C4-2B (cell line): ENCODE data around the gene HECW1.

ENCODE experiments used
- H3K27ac ChIP-seq: fragments of 450-650 bp; 2 replicates; pipeline ENCODE4 v1.5.1; 2017
- CTCF ChIP-seq: fragments of 450-650 bp; conservative IDR thresholded peaks from 2 replicates; pipeline ENCODE4 v1.5.1; 2017; ENCODE audit warnings: mild to moderate bottlenecking
- ZFX ChIP-seq: fragments of 450-650 bp; IDR thresholded peaks from 2 replicates; pipeline ENCODE4 v1.6.1; 2017

Gene HECW1

GRCh38 chr7:43395351-43395750 is 282.9 kb downstream of the HECW1 start:
- H3K27ac ChIP-seq = no peak overlapping the region

DNA sequence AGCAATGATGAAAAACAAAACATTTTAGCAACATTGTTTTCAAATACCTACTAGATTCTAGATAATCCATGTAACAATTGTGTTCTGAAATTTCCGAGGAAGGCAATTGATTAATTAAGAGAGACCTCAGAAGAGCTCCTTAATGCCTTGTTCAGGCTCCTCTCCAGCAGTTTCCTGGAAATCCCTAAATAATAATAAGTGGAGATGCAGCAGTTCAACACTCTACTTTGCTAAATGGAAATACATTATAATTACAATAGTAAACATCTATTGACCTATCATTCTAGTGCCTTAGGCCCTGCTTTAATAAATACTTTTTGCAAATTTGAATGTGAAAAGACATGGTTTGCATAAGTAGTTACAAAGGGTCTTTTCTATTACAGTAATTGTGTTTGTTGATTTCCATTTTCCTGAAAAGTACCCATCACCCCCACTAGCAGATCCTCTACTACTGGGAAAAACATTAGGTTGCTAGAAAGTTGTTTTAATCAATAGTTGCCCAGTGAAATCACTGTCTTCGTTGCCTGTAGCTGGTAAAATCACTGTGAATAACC is 283.8 kb downstream of the HECW1 start:
- TF ChIP-seq CTCF = no peak
- TF ChIP-seq ZFX = no peak
- no peak overlapping the region for H3K27ac ChIP-seq

More at GRCh38 chr7:43395351-43395750, 282.9 kb downstream of the HECW1 start:
- no peak for TF ChIP-seq ZFX
- no peak for TF ChIP-seq CTCF

- H3K27ac ChIP-seq = no peak overlapping the region
- TF ChIP-seq ZFX (no peak), CTCF (no peak)
Measured at GRCh38 chr7:43398831-43399230, 286.4 kb downstream of the HECW1 start.

DNA sequence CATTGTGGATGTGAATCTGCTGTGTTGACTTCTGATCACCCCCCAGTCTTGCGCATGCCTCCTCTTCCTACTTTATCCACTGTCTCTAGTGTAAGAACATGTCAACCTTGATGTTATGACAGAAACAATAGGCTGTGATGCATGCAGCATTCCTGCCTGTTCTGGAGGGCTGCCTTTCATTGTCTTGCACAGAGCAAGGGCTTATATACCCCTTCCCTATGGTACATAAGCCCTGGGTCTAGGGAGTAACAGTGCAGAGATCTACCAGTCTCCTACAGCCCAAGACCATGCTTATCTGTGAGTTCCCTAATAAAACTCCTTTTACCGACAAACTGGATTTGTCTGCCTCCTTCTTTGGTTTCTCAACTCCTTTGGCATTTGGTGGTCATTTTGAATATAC is 293.5 kb downstream of the HECW1 start:
- no peak overlapping the region for H3K27ac ChIP-seq

DNA sequence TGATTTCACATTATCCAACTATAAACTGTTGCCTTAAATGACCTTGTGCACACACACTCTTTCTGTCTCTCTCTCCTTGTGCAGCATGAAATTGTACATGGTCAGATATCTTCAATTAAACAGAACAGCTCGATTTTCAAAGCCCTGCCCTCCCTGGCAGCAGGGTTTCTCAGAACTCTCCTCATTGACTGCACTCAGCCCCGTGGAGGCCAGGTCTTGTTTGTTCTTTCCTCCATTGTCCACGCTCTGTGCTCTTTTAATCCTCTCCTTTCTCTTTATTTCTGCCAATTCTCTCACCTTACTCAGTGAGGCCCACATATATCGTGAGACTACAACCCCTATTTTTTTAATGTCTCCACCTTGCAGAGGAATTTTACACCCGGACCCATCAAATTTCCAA is 294.5 kb downstream of the HECW1 start:
- H3K27ac ChIP-seq = no peak overlapping the region
- TF ChIP-seq CTCF = no peak
- TF ChIP-seq ZFX = no peak

More for the DNA sequence above, 293.5 kb downstream of the HECW1 start:
- no peak for TF ChIP-seq CTCF
- TF ChIP-seq ZFX = no peak

DNA sequence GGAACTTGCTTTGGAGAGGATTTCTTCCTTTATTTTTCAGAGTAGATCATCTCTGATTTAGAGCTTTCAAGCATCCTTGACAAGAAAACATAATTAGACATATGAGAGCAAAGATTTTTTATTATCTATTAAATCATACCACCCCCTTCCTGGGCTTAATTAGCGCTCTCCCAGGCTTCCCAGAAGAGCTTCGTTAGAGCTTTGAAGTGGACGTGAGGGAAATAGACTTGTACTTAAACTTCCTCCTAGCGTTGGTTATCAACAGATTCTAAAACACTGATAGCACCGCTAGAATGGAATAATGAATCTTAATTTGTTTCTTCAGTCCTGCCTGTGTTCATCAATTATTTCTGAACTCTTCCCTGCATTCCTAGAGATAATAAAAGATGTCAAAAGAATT is 296.5 kb downstream of the HECW1 start:
- no peak overlapping the region for H3K27ac ChIP-seq

GRCh38 chr7:43417455-43417854 is 305.0 kb downstream of the HECW1 start:
- no peak overlapping the region for H3K27ac ChIP-seq
- TF ChIP-seq ZFX = no peak
- TF ChIP-seq CTCF = no peak

More for the DNA sequence above, 296.5 kb downstream of the HECW1 start:
- TF ChIP-seq CTCF = no peak
- no peak for TF ChIP-seq ZFX
